Osteocyte (in vitro differentiated cells): Measurements from ENCODE around the gene NUP98. TPM values are rescaled to one million over a fixed set of nuclear protein-coding genes. Genes with fewer than 3 reads are reported as not detected.

Source experiments
- DNase-seq: peaks from one replicate; pipeline ENCODE4 v3.0.0; 2021; ENCODE audit warnings: mixed read lengths; ENCODE audit not compliant: unreplicated experiment; ENCODE audit errors: extremely low spot score
- H3K27ac Mint-ChIP-seq: one replicate; pipeline ENCODE4 v1.8.0; 2021; ENCODE audit warnings: mild to moderate bottlenecking, mixed read lengths; ENCODE audit not compliant: unreplicated experiment
- H3K27me3 Mint-ChIP-seq: one replicate; pipeline ENCODE4 v1.8.0; 2021; ENCODE audit warnings: mixed read lengths; ENCODE audit not compliant: unreplicated experiment
- H3K36me3 Mint-ChIP-seq: one replicate; pipeline ENCODE4 v1.8.0; 2021; ENCODE audit warnings: mixed read lengths; ENCODE audit not compliant: unreplicated experiment
- H3K4me1 Mint-ChIP-seq: one replicate; pipeline ENCODE4 v1.8.0; 2021; ENCODE audit warnings: mixed read lengths; ENCODE audit not compliant: unreplicated experiment
- H3K4me3 Mint-ChIP-seq: one replicate; pipeline ENCODE4 v1.8.0; 2021; ENCODE audit warnings: mild to moderate bottlenecking, moderate library complexity, mixed read lengths; ENCODE audit not compliant: unreplicated experiment
- H3K9me3 Mint-ChIP-seq: one replicate; pipeline ENCODE4 v1.8.0; 2021; ENCODE audit warnings: mixed read lengths; ENCODE audit not compliant: unreplicated experiment
- total RNA-seq: library from RNA; stranded (reverse); gene quantifications from 2 replicates; pipeline ENCODE4 v1.2.1, GENCODE V29; 2021
- TF ChIP-seq, protein P1 (sequence below): fragments of 200-600 bp; sonication (generic); IDR thresholded peaks from 2 replicates; pipeline ENCODE4 v1.5.0; 2021; ENCODE audit warnings: antibody characterized with exemption, mild to moderate bottlenecking, moderate library complexity

The NUP98 gene
- total RNA-seq, 1 donor from 2014 or later = 68.9 TPM

DNA sequence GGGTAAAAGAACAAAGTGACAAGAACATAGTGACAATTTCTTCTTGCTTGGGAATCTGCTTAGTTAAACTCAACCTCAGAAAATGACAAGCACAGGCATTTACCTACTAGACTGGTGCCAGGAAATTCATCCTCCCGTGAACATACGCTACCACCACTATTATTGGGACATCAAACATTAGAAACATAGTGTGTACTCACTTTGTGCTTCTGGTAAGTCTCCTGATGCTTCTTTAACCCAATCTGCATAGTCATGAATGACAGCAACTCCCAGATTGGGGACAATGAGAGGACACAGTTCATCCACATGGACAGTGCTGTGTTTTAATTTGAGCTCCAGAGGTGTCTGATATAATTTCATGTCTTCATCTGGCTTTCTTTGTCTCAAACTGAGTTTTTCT, 96.9 kb downstream of the NUP98 start:
- no peaks in the 10 kb centered on the region for H3K27me3 Mint-ChIP-seq
- DNase-seq = no peak
- no peak overlapping the region for H3K4me3 Mint-ChIP-seq
- TF ChIP-seq, protein P1, sequence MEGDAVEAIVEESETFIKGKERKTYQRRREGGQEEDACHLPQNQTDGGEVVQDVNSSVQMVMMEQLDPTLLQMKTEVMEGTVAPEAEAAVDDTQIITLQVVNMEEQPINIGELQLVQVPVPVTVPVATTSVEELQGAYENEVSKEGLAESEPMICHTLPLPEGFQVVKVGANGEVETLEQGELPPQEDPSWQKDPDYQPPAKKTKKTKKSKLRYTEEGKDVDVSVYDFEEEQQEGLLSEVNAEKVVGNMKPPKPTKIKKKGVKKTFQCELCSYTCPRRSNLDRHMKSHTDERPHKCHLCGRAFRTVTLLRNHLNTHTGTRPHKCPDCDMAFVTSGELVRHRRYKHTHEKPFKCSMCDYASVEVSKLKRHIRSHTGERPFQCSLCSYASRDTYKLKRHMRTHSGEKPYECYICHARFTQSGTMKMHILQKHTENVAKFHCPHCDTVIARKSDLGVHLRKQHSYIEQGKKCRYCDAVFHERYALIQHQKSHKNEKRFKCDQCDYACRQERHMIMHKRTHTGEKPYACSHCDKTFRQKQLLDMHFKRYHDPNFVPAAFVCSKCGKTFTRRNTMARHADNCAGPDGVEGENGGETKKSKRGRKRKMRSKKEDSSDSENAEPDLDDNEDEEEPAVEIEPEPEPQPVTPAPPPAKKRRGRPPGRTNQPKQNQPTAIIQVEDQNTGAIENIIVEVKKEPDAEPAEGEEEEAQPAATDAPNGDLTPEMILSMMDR = no peak
- H3K27ac Mint-ChIP-seq = no peak overlapping the region
- H3K36me3 Mint-ChIP-seq = peaks cover 44% of the 10 kb centered on the region
- no peaks in the 10 kb centered on the region for H3K4me1 Mint-ChIP-seq
- H3K9me3 Mint-ChIP-seq = no peaks in the 10 kb centered on the region

DNA sequence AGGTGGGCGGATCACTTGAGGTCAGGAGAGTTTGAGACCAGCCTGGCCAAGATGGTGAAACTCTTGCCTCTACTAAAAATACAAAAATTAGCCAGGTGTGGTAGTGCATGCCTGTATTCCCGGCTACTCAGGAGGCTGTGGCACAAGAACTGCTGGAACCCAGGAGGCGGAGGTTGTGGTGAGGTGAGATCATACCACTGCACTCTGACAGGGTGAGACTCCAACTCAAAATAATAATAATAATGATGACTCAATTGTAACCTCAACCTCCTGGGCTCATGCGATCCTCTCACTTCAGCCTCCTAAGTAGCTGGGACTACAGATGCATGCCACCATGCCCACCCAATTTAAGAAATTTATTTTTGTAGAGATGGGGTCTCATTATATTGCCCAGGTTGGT, 110.6 kb downstream of the NUP98 start:
- Mint-ChIP-seq H3K27ac (no peak overlapping the region), H3K4me3 (no peak overlapping the region), H3K36me3 (peaks cover 47% of the 10 kb centered on the region), H3K27me3 (no peaks in the 10 kb centered on the region), H3K4me1 (peaks cover 8% of the 10 kb centered on the region), H3K9me3 (no peaks in the 10 kb centered on the region)
- DNase-seq = no peak
- TF ChIP-seq, protein P1 = no peak

DNA sequence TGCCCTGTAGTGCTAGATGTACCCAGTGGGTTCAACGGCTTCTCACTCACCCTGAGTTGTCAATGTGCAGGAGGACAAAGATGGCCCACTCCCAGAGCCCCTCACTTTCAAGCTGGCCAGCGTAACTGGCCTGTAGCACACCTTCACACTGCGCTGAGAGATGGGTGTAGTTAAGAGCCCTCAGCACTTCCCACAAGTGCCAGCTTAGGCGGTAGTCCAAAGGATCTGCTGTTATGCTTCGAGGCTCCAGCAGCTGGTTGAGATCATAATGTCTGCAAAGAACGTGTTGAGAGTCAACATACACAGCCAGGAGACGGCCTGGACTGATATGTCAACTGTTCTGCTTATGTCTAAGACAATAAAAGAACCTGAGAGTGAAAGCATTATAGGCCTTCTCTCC, 111.4 kb downstream of the NUP98 start:
- Mint-ChIP-seq H3K4me3 (no peak overlapping the region), H3K27ac (no peak overlapping the region), H3K4me1 (peaks cover 8% of the 10 kb centered on the region), H3K9me3 (no peaks in the 10 kb centered on the region), H3K27me3 (no peaks in the 10 kb centered on the region), H3K36me3 (peaks cover 53% of the 10 kb centered on the region)
- TF ChIP-seq, protein P1 = no peak
- DNase-seq = no peak

DNA sequence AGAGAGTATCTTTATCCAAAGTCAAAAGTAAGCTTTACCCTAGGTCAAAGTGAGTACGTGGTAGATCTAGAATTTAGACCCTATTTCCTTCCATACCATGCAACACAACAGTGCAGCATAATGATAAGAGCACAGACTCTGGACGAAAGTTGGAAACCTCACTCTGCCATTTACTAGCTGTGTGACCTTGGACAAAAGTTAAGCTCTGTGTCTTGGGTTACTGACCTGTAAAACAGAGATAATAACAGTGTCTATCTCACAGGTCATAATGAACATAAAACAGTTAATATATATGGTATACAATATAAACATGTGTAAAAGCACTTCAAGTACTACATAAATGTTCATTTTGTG, 112.6 kb downstream of the NUP98 start:
- Mint-ChIP-seq H3K27me3 (no peaks in the 10 kb centered on the region), H3K4me1 (peaks cover 8% of the 10 kb centered on the region), H3K27ac (peak overlapping the region; percentile 16), H3K36me3 (peaks cover 53% of the 10 kb centered on the region), H3K4me3 (no peak overlapping the region), H3K9me3 (no peaks in the 10 kb centered on the region)
- no peak for DNase-seq
- TF ChIP-seq, protein P1 = no peak

DNA sequence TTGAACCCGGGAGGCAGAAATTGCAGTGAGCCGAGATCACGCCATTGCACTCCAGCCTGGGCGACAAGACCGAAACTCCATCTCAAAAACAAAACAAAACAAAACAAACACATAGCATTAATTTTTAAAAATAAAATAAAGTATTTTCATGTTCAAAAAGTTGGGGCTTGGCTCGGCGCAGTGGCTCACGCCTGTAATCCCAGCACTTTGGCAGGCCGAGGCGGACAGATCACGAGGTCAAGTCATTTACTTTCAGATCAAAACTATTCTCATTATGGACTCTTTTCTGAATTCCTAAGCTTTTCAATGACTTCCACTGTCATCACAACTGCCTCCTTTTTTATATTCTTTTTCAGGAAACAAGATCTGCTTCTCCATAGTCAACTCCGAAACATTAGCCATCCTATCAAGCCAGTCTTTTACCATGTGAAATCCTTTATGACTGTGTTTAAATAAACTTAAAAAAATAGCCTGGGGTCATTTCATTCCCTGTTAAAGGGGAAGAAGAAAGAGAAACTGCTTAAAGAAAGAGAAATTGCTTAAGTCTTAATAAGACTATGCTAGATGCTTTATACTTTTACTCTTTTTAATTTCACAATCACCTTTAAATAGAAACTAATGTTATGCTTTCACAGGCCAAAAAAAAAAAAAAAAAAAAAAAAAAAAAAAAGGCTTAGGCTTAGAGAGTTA, 113.1 kb downstream of the NUP98 start:
- Mint-ChIP-seq H3K27ac (peak overlapping the region; percentile 16), H3K27me3 (no peaks in the 10 kb centered on the region), H3K36me3 (peaks cover 57% of the 10 kb centered on the region), H3K9me3 (no peaks in the 10 kb centered on the region), H3K4me1 (peaks cover 8% of the 10 kb centered on the region), H3K4me3 (no peak overlapping the region)
- no peak for DNase-seq
- TF ChIP-seq, protein P1 = no peak
